Heart left ventricle (tissue), 13 donors: ENCODE measurements around the gene MANSC1.

ENCODE experiments used
- CTCF ChIP-seq, 12 donors: fragments of 200-600 bp; sonication (generic) in 4 of 12; IDR thresholded peaks; one replicate each; pipeline versions ENCODE4 v1.5.0 to v1.8.0; 2018 to 2022; ENCODE audit warnings: antibody characterized with exemption in 12 of 12, mild to moderate bottlenecking in 5 of 12
- POLR2A ChIP-seq, 2 donors: fragments of 450-650 bp; IDR thresholded peaks; one replicate each; pipeline ENCODE4 v1.6.1; 2017; ENCODE audit warnings: antibody characterized with exemption in 2 of 2, mild to moderate bottlenecking in 2 of 2, moderate library complexity in 2 of 2
- donor health status: ischemic (EF 13 %, LVEDD 7.1; RV severe dilation, severe dysfunction).
- donor health status: DM: no; HTN: yes; CAD: no.
- donor health status: DM: no; HTN: no; CAD: no.
- donor health status: ischemic (EF 25% LVEDD 6.9; RV normal size, moderate dysfunction).
- donor health status: ischemic (EF 25% LVEDD 5.7; RV mildly dilated, moderate dysfunction).
- donor health status: ischemic (EF 35%, LVEDD 5.7; RV mildly dilated, moderate dysfunction).
- donor health status: nonischemic (EF 11% LVEDD 7.7; RV severe dilation, severe dysfunction).
- donor health status: DM: yes; HTN: yes; CAD: no.
- donor health status: PGD.
- donor health status: ischemic (EF 29% LVEDD 5.4; RV normal size, mild dysfunction).
- donor health status: nonischemic (EF 23%, LVEDD 6.1; RV moderate dilation, normal function).

GRCh38 chr12:12294215-12295005 lies 55.6 kb downstream of the MANSC1 start:
- TF ChIP-seq CTCF (IDR thresholded peaks at IDR 0.05), result no peak
- no peak for TF ChIP-seq POLR2A (IDR thresholded peaks at IDR 0.05)
